Activated T-cell treated with anti-CD3 and anti-CD28 coated beads, Interleukin-2, amount 50 U/mL, for 48 hours (primary cell): ENCODE data around the gene FOXI2.

Experiments
- DNase-seq, 2 experiments: peaks; one replicate each; pipeline ENCODE4 v3.0.0-alpha.2; 2020

Gene FOXI2

DNA sequence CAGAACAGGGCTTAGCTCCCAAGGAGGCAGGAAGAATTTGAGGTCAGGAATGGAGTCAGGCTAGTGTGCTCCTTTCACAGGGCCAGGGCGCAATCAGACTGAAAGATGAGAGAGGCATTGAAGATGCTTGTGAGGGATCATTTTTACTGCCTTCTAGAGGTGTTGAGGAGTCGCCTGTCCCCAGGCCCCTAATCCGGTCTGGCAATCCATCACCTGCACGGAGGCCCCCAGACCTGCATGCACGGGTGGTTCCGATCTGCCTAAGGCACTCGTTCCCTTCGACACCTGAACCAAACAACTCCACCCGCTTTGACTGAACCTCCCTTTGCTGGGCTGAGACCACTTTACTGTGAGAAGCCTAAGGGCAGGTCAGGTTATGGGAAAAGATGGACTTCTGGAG lies 8.0 kb downstream of the FOXI2 start:
- no peak for DNase-seq

DNA sequence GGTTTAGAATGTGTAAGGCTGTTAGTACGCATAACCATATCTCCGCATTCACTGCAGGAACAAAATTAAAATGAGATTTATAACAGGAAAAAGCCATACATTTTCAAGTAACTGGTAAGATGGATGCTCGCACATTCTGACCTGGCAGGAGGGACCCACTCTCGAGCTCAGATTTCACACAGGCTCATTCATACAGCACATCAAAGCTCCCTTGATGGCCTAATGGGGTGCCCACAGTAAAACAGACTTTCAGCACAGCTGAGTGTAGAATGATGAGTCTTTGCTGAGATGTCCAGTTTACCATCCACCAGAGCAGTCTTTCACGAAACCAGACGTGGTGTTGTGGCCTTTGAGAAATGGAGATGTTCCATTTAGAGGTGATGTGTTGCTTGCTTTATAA lies 8.9 kb downstream of the FOXI2 start:
- DNase-seq, result no peak

DNA sequence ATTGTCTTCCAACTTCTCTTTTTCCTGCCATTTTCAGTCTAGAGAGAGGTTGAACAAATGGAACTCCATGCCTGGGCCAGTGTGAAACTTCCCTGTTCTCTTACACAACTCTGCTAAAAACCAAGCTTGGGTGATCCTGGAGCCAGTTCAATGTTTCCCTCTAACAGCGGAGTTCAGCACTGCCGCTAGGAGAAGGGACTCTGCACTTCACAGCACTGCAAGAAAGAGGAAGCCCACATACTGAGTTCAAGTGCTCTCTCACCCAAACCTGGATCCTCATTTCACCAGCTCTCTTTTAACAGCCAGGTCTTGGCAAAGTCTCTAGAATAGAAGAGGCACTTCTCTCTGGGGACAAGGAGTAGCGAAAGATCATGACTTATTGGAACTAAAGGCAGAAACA lies 18.8 kb downstream of the FOXI2 start:
- DNase-seq, result no peak

DNA sequence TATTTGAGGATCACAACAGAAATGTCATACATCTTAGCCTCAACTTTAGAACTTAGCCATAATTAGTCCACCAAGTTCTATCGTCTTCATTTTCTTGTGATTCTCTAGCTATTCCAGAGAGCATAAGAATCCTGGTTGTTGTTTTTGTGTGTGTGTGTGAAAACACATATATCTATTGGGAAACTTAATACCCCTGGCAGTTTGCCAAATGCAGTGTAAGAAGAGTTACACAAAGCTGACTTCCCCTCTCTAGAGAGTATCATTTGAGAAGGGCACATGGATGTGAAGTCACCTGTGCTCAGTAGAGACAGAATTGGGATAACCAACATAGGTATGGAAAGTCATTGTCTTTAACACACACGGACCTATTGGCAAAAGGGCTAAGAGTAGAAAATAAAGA lies 19.3 kb downstream of the FOXI2 start:
- DNase-seq, result no peak

DNA sequence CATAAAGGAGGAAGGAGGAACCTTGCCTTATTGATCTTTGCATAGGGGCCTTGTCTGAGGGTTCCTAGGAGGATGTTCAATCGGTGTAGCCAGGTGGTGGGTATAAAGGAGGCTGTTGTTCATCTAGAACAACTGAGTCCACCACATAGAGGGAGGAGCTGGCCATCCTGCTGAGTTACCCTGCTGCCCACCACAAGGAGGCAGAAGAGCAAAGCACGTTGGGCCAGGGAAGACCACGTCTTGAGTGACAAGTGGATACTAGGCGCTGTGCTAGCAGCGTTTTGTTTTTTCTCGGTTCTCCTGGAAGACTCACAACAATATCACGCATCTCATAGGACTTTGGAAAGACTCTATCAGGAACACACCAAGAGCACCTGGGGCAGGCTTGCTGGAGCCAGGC lies 20.0 kb downstream of the FOXI2 start:
- DNase-seq, result no peak

DNA sequence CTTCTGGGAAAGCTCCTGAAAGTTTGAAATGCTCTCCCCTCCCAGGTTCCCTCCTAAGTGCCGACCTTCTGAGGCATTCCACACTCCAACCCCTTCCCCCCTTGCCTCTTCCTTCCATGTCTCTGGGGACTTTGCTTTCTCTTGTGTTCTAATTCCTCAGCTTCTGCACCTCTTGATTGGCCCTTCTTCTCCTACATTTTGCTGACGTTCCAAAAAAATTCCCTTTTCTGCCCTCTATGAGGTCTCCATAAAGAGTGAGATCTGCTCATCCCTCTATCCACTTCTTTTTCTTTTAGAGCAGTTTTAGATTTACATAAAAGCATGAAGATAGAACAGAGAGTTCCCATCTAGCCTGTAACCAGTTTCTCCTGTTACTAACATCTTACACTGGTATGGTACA lies 22.3 kb downstream of the FOXI2 start:
- DNase-seq, result no peak

DNA sequence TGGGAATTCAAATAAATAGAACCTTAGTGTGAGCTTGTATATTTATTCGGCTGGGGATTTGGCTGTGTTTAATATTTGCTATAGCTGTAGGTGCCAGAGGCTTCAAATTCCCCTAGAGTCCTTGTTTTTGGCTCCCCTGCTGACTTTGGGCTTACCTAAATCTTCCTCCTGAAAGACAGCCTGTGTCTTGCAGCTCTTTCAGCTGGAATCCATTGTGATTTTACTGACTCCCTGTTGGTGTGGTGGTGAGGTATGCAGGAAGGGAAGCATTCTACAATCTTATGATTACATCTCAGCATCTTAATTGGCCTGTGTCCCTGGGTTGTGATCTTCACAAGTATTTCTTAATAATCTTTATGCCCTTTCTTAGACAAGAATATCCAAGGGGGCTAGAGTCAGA lies 25.9 kb downstream of the FOXI2 start:
- DNase-seq, result no peak

DNA sequence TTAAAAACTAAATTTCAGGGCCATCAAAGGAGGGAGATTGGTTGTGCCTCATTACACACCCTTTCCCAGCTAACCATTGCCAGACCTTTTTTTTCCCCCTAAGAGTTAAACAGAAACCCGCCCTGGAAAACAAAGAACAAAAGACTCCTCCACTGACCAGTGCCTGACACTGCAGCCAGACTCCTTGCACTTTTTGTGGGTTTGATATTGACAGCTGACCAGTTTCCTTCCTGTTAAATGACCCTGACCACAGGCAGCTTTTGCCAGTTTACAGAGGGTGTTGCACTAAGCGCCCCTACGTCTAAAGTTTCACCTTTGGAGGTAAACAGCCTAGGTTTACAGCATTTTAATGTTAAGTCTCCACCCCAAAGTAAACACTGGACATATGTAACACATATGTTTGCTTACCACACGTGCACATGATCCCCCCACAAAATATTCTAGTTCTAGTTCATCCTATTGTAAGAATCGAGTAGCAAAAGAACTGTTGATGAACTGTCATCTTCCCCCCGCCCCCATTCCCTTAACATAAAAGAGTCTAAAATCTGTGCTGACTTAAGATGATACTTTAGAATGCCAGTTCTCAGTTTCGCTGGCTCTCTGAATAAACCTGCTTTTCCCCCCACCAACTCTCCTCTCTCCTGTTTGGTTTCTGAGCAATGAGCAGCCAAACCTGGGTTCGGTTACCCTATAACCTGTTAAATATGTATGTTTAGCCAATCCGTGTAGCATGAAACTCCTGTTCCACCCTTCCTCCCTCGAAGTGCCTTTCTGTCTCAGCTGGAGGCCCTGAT lies 38.0 kb downstream of the FOXI2 start:
- DNase-seq, result no peak

DNA sequence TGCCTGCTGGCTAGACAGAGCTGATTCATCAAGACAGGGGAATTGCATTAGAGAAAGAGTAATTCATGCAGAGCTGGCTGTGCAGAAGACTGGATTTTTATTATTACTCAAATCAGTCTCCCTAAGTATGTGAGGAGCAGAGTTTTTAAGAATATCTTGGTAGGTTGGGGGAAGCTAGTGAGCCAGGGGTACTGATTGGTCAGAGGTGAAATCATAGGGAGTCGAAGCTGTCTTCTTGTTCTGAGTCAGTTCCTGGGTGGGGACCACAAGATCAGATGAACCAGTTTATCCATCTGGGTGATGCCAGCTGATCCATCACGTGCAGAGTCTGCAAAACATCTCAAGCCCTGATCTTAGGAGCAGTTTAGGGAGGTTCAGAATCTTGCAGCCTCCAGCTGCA lies 39.8 kb downstream of the FOXI2 start:
- DNase-seq, result no peak

DNA sequence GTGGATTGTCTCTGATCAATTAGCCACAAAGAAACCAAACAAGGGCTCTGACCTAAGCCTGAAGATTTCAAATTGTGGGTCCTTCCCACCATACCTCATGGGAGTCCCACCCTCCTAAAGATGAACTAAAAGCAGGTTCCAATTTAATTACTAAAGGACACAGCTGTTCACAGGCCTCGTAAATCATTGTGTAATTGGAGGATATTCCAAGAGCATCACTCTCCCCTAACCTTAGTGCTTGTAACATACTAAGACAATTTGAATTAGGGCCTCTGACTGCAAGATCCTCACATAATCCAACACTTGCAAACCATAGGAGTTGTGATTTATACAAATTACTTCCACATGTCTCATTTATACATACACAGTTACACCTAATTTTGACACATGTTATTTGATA lies 44.4 kb downstream of the FOXI2 start:
- no peak for DNase-seq

DNA sequence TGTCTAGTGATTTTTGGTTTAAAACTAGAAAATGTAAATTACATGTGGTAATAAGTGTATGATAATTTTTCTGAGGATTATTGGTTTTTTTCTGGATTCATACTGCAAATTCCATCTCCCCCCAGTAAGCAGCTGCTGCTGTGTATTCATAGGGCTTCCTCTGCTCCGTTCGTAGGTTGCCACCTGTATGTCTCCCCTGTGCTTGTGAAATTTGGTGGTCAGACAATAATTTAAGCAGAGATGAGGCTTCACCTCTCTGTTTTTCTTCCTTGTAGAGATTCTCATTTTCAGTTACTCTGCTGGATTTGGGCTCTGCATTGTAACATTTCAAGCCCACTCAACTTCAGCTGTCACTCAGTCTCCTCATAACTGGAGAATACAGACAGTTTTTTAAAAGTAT lies 50.9 kb downstream of the FOXI2 start:
- DNase-seq, result no peak

DNA sequence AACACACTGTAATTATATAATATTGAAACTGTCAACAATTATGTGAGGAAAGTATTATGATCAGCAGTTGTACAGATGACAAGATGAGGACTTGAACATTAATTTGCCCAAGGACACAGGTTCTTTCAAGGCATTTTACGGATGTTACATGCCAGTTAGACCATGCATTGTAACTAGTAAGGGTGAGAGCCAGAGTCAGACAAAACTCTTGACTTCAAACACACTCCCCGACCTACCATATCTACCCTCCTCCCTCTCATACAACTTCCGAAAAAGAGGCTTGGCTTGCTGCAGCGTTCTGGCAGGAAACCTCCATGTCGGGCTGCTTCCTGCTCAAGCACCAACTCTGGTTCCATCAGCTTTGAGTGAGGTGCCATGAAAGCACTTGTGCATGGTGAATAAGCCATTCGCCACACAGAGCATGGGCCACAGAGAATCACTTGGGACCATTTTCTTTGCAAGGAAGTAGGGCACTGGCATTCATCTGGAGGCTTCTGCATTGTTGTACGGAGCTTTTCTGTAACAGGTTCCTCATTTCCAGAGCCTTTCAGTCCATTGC lies 53.2 kb downstream of the FOXI2 start:
- DNase-seq, result no peak
